ENCODE data around the gene PHC1.
A peak's percentile ranks its signal among the peaks of the same experiment; 100 is the strongest.
"Not testable (repeated sequence)": the region's sequence is repeated elsewhere in the genome, so short reads cannot be mapped to it uniquely, and the experiment has no call there.

PHC1 gene

GRCh38 chr12:8897081-8897480, 17.2 kb upstream of the PHC1 start:
- H3K4me3 ChIP-seq (ENCODE audit: low read length) = no peak overlapping the region
- no peak for DNase-seq (ENCODE audit: low read depth)
- TF ChIP-seq CTCF (conservative IDR thresholded peaks at IDR 0.05; ENCODE audit: low read depth, low read length) = no peak

- DNase-seq (ENCODE audit: low read depth) = no peak
- H3K4me3 ChIP-seq (ENCODE audit: low read length) = no peak overlapping the region
- no peak for TF ChIP-seq CTCF (conservative IDR thresholded peaks at IDR 0.05; ENCODE audit: low read depth, low read length)
Observed at GRCh38 chr12:8899830-8900229, 14.5 kb upstream of the PHC1 start.

- not testable (repeated sequence) for H3K4me3 ChIP-seq (ENCODE audit: low read length); DNase-seq (ENCODE audit: low read depth)
Observed at GRCh38 chr12:8902703-8903102, 11.6 kb upstream of the PHC1 start.

GRCh38 chr12:8903646-8904045, 10.7 kb upstream of the PHC1 start:
- no peak for TF ChIP-seq CTCF (conservative IDR thresholded peaks at IDR 0.05; ENCODE audit: low read depth, low read length)
- no peak overlapping the region for H3K4me3 ChIP-seq (ENCODE audit: low read length)
- no peak for DNase-seq (ENCODE audit: low read depth)

- no peak for DNase-seq (ENCODE audit: low read depth)
- no peak overlapping the region for H3K4me3 ChIP-seq (ENCODE audit: low read length)
- TF ChIP-seq CTCF (conservative IDR thresholded peaks at IDR 0.05; ENCODE audit: low read depth, low read length) = no peak
Observed at GRCh38 chr12:8904665-8905064, 9.6 kb upstream of the PHC1 start.

- peak; percentile 43 for DNase-seq (ENCODE audit: low read depth)
- H3K4me3 ChIP-seq (ENCODE audit: low read length) = no peak overlapping the region
- no peak for TF ChIP-seq CTCF (conservative IDR thresholded peaks at IDR 0.05; ENCODE audit: low read depth, low read length)
Observed at GRCh38 chr12:8905546-8905945, 8.8 kb upstream of the PHC1 start.

GRCh38 chr12:8906266-8907180, 7.8 kb upstream of the PHC1 start:
- H3K4me3 ChIP-seq (ENCODE audit: low read length) = no peak overlapping the region
- DNase-seq (ENCODE audit: low read depth) = no peak
- TF ChIP-seq CTCF (conservative IDR thresholded peaks at IDR 0.05; ENCODE audit: low read depth, low read length) = no peak
